Frontal cortex (tissue), 4 donors: ENCODE results near the gene HOXD10. TPM values are rescaled to one million over a fixed set of nuclear protein-coding genes. Genes with fewer than 3 reads are reported as not detected.

Source experiments
- DNase-seq, 2 donors: peaks; one replicate each; pipeline ENCODE4 v3.0.0; 2012; ENCODE audit warnings: low spot score in 2 of 2
- FAIRE-seq: peaks from 2 replicates; lab custom pipeline; 2012; peaks lifted over from hg19 to GRCh38; lab: Jason Lieb, UNC
- total RNA-seq: library from RNA; depleted of rRNA; stranded (reverse); fragments of >200 nt; gene quantifications from one replicate; pipeline ENCODE4 v1.2.3, GENCODE V29; 2014
- donor health status: control.
- donor health status: control.
- donor health status: control.

The HOXD10 gene
- total RNA-seq, 1 donor from 2014 or later: not detected

DNA sequence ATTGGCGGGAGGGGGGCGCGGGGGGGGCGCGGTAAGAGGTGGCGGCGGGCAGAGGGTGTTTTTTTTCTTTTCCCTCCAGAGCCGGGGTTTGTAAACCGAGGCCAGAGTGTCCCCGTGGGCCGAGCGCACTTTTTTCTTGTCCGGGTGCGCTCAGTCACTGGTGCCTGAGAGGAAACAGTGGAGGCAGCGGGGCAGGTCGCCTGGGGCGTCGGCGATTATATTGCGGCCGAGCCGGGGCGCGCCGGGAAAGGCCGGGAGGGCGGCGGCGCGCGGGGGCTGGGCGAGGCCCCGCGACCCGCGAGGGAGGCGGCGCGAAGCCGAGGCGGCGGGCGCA is 13.2 kb downstream of the HOXD10 start:
- FAIRE-seq: no peak
- no peak for DNase-seq

DNA sequence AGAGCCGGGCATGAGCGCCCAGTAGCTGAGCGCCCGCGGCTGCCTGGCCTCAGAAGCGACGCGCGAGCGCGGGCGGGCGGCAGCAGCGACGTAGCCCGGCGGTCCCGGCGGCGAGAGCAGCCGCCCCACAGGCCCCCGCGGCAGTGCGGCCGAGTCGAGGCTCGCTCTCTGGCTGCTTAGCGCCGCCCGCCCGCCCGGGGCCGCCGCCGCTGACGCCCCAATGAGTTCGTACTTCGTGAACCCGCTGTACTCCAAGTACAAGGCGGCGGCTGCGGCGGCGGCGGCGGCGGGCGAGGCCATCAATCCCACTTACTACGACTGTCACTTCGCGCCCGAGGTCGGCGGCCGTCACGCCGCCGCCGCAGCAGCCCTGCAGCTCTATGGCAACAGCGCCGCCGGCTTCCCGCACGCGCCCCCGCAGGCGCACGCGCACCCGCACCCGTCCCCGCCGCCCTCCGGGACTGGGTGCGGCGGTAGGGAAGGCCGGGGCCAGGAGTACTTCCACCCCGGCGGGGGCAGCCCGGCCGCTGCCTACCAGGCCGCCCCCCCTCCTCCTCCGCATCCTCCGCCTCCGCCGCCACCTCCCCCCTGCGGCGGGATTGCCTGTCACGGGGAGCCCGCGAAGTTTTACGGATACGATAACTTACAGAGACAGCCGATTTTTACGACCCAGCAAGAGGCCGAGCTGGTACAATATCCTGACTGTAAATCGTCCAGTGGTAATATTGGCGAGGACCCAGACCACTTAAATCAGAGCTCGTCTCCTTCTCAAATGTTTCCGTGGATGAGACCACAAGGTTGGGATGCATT is 13.8 kb downstream of the HOXD10 start:
- FAIRE-seq: no peak
- no peak for DNase-seq

- DNase-seq (no peak), FAIRE-seq (no peak)
Measured at GRCh38 chr2:176130957-176131847, 14.6 kb downstream of the HOXD10 start.

DNA sequence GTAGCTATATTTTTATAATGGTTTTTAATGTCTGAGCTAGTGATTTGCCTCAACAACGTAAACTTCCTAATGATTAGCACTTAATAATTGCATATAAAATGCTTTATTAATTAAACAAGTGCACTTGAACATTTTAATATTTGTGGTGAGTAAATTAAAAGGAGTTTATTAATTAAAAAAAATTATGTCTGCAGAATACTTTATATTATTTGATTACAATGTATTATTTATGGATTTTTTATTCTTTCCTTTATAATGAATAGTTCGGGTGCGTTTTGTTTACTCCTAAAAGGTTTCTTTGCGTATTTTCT is 15.2 kb downstream of the HOXD10 start:
- FAIRE-seq: no peak
- DNase-seq: no peak

DNA sequence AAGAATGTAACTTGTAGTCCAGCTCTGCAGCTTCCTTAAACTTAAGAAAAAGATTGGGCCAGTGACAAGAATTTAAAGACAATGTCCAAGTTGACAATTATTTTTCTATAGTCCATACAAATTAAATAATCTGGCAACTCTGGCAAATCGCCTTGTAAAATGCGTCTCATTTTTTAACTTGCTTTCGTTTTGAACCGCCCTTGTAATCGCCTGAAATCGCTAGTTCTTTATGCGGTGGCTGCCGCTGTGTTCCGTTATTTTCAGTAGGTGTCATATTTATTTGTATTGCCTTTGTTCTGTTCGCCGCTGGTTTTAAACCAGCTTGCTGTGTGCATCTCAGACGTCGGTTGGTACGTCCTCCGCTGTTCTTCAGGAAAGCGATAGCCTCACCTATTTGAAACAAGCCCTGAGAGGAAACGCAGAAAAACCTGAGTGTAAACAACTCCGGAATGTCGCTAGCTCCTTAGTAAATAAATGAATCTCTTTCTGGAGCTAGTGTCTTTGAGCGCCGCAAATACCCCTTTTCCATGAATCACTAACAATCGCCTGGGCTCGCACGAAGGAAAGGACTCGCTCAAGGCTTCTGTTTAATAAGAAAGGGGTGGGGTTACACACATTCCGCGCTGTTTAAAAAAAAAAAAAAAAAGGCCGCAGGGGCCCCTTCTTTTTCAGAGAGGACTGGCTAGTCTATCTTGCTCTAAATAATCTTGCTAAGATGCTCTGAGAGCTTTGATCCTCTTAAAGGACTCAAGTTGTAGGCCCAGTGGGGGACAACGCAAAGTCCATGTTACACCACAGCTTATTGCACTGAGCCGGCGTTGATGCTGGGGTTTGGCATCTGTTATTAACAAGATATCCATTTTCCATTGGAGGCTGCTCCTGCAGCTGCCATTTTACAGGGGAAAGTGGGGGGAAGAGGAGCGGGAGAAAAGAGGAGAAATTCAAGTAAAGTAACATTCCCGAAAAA is 15.9 kb downstream of the HOXD10 start:
- DNase-seq: no peak
- FAIRE-seq: no peak

- FAIRE-seq (no peak), DNase-seq (no peak)
Measured at GRCh38 chr2:176133389-176133788, 16.8 kb downstream of the HOXD10 start.

DNA sequence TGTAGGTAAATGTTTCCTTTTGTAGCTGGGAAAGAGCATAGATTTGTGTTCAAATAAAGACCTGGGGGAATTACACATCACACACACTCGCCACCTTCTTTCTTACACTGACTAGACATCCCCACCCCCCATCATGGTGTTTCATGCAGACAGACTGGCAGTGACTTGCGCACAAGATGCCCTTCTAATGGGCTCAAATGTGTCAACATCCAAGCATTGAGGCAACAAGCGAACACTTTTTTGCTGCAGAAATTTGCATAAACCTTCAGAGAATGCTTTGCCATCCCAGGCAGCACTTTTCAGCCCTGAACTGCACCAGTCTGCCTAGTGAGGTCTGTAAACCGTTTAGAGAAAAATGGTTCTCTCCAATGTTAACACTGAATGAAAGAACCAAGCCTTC is 17.5 kb downstream of the HOXD10 start:
- no peak for DNase-seq
- no peak for FAIRE-seq

DNA sequence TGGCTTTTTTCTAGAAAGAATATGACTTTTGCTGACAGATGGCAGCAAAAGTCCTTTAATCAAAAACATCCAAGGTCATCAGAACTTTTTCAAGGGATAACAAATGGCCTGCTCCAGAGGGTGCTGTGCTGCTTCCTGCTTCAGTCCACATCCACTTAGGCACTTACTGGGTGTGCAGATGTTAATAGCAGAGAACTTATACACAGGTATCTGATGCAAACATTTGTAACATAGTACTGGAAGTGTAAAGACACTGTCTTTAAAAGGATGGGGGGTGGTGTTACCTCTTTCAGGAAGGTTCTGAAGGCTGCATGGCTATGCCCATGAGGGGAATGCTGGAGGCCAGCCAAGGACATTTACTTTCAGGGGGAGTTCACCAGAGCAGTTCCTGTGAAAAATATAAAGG is 18.5 kb downstream of the HOXD10 start:
- no peak for DNase-seq
- FAIRE-seq: no peak

DNA sequence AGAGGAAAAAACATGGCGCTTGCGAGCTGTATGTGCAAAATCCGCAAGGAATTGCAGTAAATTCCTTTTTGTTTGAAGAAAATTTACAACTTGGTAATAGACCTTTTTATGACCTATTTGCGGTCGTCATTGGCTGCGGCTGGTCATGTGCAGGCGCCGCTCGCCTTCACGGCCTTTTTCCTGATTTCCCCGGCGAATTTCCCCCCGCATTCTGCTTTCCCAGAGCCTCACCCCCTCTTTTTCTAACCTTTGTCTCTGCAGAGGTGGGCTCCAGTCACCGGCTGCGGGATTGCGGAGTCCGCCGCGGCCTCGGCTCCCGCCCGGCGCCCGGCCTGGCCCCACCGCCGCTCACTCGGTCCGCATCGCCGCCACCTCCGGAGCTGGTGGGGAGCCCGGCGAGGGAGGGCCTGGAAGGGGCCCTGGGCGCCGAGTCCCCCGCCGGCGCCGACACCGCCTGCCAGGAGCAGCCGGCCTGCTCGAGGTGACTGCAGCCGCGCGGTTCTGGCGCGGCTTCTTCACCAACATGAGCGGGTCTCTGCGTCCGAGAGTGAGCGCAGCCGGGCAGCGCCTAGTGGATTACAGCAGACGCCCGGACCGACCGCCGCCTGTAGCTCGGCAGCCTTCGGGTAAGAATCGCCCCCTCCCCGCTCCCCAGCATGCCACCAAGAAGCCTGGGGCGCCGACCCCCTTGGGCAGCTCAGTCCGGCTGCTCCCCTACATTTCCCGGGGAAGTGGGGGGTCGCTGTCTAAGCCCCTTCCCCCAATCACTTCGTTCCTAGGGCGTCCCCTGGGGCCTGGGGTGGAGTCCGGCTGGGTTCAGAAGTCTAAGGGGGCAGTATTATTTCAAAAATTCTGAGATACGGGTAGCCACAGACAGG is 20.0 kb downstream of the HOXD10 start:
- FAIRE-seq: no peak
- DNase-seq: no peak

- DNase-seq (no peak), FAIRE-seq (no peak)
Measured at GRCh38 chr2:176137252-176137580, 20.6 kb downstream of the HOXD10 start.

GRCh38 chr2:176137906-176138305 is 21.3 kb downstream of the HOXD10 start:
- FAIRE-seq: no peak
- DNase-seq: no peak

- no peak for FAIRE-seq
- DNase-seq: no peak
Measured at GRCh38 chr2:176138526-176138922, 21.9 kb downstream of the HOXD10 start.

GRCh38 chr2:176138923-176139660 is 22.5 kb downstream of the HOXD10 start:
- FAIRE-seq: no peak

DNA sequence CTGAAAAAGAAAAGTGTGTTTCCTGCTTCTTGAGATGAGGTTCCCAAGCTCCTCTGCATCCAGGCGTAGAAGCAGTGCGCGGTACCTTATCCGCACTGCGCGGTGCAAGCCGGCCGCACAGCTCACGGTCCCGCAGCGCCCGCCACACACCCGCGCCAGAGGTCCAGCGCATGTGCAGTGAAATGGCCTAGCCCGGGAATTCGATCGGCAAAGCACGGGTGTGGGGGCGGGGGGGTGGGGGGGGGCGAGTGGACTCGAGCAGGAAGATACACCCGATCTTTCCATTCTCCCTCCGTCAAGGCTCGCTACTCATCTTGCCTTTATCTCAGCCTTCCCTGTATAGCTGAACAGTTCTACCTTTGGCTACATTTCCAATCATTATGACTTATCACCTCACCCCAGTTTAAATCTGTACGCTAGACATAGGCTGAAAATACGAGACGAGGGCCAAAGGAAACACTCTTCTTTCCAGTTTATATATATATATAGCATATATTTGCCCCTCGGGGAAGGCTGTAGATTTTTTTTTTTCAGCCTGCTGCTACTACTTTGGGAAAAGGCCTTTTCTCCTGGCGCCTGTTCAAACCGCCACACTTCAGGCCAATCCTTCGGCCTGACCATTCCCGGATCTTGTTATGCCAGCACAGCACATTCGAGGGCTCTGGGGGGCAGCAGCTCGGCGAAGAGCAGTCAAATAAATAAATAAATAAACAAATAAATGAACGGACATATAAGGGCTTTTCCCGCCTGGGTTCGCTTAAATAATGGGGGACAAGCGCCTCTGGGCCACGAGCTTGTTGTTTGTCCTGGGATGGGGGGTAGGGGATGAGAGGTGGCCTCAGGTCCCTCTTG is 23.3 kb downstream of the HOXD10 start:
- no peak for FAIRE-seq
- no peak for DNase-seq

More at GRCh38 chr2:176138923-176139660, 22.5 kb downstream of the HOXD10 start:
- DNase-seq: no peak

DNA sequence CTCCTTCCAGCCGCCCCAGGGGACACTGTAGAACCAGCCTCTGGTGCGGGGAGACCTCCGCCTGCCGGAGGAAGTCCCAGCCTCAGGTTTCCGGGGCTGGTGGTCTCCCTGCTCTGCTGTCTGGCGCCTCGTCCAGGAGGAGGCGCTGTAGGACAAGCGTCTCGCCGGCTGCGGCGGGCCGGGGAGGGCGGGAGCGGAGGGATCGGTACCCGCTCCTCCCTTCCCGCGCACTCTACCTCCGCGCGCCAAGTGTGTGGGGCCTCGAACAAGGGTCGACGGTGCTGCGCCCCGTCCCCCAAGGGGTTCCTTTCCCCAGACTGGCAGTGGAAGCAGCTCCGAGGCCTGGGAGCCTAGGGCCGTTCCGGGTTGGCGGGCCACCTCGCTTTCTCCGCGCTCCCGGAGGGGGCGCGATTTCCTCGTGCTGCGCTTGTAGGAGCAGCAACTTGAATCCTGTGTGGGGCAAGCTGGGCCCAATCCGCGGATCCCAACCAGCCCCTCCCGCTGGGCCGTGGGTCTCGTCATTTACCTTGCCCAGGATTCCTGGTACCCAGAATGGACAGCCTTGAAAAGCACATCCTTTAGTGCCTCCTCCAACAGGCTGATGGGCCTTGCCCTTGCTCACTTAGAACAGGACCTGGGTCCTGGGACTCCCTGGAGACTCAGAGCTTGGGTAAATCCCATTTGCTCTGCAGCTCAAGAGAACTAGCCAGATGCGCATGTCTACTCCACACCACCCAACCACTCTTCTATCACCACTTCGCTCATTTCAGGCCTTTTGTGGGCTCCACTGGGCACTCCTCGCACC is 24.1 kb downstream of the HOXD10 start:
- FAIRE-seq (no peak), DNase-seq (peak; percentile 83 to 87)

- FAIRE-seq: no peak
- DNase-seq: no peak
Measured at GRCh38 chr2:176142281-176142680, 25.7 kb downstream of the HOXD10 start.
